Right hindlimb (tissue), 1 donor: Measurements from ENCODE around the gene COL5A1.
A peak's percentile ranks its signal among the peaks of the same experiment; 100 is the strongest.
"Not testable (repeated sequence)": the region's sequence is repeated elsewhere in the genome, so short reads cannot be mapped to it uniquely, and the experiment has no call there.

Experiments used
- DNase-seq: peaks from one replicate; pipeline ENCODE4 v3.0.0-alpha.2; 2018

COL5A1 gene

DNA sequence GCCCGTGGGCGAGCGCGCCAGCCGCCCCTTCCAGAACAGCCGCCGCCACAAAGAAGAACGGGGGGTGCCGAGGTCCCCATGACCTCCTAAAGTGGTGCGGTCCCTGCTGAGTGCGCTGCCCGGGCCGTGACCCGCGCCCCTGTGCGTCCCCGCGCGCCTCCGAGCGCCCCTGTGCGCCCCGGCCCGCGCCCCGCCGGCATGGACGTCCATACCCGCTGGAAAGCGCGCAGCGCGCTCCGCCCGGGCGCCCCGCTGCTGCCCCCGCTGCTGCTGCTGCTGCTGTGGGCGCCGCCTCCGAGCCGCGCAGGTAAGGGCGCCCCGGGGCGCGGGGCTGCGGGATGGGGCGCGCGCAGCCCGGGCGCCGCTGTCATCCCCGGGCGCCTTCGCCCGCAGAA lies 384 bp downstream of the COL5A1 start:
- DNase-seq = no peak

DNA sequence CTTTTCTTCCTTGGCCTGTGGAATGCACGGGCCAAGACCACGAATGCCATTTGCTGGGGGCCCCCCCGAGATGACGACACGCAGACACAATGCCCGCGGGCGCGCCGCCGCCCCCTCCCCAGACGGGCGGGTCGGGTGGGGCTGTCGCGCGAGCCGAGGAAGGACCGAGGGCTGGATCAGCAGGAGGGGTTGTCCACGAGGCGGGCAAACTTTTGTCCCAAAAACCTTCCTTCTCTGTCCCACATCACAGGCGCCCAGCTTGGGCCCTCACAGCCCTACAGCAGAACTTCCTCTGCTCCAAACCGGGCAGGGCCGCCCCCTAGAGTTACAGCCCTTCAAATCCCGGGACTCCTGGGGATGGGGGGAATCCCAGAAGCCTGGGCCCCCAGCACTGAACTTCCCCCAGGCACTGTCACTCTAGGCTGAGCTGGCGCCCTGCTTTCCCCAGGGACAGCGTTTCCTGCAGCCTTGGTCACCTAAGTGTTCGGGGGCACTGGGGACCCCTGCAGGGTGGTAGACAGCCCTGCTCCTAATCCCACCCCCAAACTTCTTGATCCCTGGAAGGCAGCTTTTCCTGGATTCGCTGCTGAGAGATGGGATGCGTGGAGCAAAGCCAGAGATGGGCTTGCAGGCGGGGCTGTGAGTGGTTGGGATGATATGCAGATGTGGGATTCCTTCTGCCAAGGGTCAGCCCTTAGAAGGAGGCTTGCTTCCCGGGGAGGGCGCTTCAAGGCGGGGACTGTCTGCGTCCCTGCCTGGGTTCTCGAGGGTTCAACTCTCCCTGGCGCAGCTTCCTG lies 980 bp downstream of the COL5A1 start:
- peak; percentile 85 for DNase-seq

DNA sequence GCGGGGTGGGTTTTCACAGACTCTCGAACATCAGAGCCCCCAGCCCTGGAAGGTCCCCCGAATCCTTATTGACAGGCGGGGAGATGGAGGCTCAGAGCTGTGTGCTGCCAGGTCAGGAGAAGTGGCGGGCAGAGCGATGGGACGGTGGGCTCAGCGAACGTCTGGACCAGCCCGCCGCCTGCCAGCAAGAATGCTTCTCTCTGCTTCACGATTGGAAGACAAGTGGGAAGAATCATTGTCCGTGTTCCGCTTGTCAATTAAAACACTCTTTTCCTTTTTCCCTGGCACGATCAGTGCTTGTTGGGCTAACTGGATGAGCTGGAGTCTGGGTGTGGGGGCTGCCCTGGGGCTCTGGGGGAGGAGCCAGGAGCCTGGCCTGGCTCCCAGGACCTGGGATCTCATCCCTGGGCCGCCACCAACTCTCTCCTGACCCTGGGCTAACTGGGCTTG lies 1.6 kb downstream of the COL5A1 start:
- peak; percentile 68 for DNase-seq

DNA sequence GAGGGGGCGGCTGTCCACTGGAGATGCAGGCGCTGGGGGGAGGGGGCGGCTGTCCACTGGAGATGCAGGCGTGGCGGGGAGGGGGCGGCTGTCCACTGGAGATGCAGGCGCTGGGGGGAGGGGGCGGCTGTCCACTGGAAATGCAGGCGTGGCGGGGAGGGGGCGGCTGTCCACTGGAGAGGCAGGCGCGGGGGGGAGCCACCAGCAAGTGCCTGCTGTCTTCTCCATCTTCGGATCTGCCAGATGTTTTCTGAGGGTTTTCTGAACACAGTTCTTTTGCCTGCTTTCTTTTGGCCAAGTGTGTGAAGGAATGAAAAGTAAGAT lies 2.8 kb downstream of the COL5A1 start:
- not testable (repeated sequence) for DNase-seq

DNA sequence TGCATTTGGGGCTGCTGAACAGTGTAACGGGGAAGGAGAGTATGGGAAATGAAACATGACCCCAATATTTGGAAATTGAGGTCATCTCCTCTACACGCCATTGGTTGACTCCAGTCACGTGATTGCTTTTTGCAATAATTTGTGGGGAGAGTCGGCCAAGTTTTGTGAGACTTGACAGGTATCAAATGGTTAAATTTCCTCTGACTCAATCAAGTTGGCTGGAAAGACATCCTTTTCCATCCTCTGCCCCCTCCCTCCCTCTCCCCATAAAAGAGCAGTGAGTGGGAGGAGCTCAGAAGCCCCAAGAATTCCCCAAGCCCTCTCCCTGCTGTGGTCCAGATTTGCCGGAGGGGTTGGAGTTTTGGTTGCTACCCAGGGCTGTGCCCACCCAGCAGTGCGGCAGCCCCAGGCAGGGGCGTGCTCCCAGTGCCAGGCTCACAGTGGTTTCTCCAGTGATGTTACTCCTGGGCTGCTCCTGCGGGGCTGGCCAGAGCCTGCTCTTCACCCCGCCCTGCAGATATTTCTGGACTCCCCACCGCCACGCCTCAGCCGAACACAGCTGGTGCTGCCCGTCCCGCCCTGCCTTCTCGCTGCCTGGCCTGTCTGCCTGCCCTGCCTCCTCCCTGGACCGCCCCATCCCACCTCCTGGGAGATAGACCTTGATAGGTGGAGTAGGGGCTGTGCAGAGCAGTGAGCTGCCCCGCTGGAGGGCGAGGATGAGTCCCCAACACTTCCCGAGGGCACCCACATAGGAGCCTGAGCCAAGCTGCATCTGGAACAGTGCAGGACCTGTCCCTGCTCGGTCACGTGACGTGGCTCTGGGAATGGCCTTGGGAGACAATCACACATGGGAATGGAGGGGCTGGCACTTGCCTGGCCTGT lies 3.4 kb downstream of the COL5A1 start:
- peak; percentile 94 for DNase-seq

DNA sequence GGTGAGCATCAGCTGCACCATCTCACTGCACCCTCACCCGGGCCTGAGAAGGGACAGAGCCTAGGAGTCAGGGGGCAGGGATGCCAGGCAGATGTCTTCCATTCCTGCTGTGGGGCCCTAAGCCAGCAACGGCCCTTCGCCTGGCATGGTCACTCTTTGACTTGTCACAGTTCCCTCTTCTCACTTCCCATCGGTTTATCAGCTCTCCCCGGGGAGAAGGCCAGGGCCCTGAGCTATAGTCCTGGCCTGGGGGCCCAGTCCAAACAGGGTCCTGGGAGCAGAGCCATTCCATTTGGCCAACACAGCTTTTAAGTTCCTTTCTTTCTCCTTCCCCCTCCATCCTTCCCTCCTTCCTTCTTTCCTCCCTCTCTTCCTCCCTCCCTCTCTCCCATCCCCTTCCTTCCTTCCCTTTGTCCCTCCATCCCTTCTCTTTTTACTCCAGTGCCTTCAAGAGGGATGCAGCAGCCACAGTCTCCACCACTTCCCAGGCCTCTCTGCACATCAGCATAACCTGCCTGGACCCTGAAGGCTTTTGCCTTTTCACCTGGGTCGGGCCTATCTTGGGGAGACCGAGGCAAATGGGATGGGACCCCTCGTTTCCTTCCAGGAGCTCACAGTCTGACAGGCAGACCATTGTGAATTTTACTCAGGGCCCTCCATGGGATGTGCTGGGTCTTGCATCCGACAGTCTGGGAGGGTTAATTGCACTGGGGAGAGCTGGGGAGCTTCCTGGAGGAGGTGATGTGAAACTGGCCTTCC lies 4.2 kb downstream of the COL5A1 start:
- DNase-seq = no peak

DNA sequence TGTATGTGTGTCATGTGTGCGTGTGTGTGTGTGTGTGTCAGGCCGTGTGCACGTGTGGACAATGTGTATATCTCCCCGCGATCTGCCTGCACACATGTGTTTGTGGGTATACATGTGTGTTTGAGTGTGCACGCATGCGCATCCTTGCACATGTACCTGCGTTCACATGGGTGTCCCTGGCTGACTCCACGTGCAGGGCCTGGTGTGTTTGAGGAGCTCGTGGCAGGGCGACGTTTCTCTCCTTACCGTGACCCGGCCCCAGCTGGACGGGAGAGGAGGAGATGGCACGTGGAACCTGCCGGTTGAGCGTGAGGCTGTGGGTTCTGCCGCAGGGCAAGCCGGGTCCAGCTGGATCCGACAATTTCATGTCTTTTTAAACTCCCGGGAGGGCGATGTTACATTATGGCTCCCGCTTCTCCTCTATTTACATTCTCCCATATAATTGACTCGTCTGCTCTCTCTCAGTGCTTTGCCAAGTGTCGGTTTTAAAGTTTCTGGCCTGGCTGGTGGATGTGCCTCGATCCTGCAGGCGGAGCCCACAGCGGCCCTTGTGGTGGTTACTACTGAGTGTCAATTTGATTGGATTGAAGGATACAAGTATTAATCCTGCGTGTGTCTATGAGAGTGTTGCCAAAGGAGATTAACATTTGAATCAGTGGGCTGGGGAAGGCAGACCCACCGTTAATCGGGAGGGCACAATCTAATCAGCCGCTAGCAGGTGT lies 5.9 kb downstream of the COL5A1 start:
- no peak for DNase-seq

DNA sequence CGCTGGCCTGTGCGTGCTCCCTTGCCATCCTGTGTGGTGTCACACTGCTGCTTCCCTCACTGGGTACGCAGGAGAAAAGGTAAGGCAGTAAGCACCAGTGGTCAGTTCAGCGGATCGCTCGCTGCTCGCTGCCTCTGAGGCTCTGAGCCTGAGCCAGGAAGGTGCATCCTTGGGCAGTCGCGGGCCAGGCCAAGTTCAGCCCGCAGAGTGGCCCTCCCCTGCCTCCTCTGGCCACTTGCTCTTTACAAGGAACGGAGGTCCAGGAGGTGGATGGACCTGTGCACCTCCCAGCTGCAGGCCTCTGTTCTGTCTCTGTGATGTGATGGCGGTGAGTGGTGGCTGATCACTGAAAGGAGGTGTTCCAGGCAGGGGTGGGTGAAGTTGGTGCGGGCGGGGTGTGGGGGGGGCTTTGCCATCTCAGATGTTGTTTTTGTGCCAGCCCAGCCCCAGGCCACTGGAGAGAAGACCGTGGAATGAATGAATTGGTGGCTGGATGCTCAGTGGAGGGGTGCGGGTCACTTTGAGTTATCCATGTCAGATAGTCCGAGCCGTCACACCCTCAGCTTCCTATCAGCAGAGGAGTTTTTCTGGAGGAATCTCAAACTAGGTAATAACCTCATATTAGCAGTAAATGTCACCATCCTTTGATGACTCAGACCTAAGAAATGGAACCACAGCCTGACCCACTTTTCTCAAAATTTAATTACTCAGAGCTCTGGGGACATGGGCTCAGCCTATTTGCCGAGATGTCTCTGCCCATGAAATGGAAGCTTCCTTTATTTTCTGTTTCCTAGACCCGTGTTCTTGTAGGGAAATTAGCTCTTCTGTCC lies 7.3 kb downstream of the COL5A1 start:
- DNase-seq = no peak

DNA sequence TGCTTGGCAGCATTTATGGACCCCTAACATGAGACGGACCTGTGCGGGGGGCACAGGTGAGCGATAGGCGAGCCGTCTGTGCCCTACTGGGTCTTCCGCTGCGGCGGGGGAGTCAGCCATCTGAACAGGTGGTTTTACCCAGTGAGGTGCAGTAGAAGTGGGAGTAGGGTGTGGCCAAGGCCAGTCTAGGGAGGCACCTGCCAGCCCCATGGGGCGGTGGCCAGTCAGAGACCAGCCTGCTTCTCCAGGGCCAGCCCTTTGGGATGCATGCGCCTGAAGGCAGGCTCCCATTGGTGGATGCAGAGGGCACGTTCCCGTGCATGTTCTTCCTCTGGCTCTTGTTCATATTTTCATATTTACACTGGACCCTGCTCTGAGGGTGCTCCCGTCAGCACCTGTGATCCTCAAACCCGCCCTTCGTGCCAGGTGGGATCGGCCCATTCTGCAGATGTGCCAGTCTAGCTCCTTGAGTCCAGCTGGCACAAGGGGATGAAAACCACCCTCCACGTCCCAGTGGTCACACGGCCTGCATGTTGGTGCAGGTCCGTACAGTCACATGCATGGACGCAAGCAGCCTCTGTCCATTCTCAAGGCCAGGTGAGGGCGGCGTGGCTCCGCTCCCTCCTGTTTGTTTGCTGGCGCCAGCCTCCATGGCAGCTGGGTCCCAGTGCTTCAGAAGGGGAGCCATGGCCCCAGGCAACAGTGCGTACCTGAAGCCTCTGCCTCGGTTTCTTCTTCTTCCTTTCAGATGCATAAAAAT lies 9.0 kb downstream of the COL5A1 start:
- DNase-seq = no peak

DNA sequence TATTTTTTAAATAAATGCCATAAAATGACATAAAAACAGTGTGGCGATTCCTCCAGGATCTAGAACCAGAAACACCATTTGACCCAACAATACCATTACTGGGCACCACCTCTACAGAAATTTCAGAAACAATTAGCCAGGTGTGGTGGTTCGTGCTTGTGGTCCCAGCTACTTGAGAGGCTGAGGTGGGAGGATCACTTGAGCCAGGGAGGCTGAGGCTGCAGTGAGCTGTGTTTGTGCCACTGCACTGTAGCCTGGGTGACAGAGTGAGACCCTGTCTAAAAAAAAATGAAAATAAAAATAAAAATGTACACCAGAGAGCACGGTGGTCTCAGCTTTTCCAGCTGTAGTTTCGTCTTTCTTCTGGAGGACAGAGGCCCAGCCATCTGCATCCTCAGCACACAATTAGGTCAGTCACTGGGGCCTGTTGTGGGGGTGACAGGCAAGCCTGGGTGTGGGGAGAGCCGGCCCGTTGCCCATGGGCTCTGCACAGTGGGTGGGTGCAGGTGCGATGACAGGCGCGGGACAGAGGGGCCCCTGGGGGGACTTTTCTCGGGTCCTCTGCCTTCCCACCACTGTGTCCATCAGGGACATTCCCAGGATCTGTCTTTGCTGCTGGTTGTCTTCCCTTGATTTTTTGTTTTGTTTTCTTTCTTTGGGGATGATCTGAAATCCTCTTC lies 9.8 kb downstream of the COL5A1 start:
- no peak for DNase-seq

DNA sequence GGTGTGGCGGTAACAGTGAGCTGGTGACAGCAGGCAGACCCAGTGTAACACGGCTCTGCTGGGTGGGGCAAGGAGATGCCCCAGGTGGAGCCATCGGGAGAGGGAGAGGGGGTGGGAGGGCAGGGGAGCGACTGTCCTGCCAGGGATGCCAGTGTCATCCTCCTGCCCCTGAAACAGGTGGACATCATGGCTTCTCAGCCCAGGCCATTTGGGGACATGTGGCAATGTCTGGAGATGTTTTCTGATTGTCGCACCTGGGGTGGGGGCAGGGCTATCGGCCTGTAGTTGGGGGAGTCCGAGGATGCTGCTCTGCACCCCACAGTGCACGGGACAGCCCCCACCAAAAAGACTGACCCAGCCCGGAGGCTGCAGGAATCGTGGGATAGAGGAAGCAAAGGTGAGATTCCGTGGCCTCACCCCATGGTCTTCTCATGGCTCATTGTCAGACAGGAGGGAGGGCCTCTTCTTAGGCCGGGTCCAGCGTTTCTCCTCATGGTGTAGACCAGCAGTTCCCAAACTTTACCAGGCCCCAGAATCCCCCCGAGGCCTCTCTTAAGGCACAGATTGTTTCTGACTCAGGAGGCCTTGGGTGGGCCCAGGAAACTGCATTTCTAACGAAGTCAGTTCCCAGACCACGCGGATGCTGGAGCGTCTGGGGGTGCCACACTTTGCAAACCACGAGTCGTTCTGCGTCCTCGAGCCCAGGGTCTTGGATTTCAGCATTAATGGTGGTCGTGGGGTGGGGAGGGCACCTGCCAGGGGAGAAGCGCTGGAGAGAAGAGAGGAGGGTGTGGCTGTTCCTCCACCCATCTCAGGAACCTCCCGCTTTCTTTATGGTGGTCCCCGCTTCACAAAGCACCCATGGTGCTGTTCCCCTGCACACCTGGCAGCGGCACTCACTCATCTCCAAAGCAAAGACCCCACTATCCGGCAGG lies 11.0 kb downstream of the COL5A1 start:
- DNase-seq = no peak

DNA sequence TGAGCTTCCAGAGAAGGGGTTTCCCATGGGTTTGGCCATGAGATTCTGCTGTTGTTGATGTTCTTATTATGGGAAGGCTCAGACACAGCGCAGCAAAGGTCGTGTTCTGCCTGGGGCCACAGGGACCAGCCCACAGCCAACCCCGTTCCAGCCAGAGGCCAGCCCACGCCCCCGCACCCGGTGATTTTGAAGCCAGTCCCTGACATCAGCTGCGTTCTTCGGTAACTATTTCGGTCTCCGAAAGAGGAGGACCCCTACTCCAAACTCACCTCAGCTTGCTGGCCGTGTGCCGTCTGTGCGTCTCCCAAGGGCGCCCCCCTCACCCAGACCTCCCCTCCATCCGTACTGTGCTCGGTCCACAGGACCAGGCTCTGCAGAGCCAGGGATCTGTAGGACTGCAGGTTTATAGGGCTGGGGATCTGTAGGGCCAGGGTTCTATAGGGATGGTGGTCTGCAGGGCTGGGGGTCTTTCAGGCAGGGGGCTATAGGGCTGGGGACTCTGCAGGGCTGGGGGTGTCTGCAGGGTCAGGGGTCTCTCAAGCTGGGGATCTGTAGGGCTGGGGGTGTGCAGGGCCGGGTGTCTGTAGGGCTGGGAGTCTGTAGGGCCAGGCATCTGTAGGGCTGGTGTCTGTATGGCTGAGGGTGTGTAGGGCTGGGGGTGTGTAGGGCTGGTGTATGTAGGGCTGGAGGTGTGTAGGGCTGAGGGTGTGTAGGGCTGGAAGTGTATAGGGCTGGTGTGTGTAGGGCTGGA lies 11.8 kb downstream of the COL5A1 start:
- no peak for DNase-seq

DNA sequence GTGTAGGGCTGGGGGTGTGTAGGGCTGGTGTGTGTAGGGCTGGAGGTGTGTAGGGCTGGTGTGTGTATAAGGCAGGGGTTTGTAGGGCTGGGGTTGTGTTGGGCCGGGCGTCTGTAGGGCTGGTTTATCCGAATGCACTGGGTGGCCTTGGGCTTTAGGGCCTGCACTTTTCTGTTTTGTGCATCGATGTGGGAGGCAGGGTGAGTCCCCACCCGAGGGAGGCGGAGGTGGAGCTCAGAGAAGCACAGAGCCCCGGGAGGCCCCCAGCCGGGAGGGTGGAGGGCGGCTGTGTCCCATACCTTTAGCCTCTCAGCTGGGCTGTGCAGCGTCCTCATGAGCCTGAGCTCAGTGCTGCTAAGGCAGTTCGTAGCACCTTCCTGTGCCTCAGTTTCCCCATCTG lies 13.5 kb downstream of the COL5A1 start:
- no peak for DNase-seq

DNA sequence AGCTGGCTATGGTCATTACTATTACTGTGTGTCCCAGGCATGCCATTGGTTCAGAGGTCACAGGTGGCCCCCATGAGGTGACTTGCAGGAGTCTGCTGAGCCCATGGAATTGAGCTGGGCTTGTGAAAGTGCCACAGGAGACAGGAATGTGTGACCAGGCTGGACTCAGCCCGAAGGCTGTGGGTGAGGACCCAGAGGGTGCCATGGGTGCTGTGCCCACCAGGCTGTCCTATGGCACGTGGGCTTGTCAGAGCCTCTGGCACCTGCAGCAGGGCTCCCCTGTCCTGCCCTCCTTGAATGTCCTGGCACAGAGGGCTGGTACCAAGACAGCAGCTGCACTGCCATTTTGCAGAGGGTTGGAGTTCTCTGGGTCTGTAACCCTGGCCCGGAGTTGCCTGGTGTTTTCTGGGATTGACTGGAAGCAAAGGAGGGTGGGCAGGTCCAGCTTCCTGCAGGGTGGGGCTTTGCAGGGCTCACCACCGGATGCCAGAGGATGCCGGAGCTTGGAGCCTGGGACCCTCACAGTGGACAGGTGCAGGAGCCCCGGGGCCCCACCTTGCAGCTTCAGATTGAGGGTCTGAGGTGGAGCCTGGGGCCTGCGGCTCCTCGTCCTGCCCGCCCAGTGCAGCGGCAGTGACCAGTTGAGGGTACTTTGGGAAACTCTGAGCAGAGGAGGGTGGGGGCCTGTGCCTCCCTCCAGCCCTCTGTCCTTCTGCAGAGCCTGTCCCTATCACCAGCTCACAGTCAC lies 14.2 kb downstream of the COL5A1 start:
- DNase-seq = no peak

DNA sequence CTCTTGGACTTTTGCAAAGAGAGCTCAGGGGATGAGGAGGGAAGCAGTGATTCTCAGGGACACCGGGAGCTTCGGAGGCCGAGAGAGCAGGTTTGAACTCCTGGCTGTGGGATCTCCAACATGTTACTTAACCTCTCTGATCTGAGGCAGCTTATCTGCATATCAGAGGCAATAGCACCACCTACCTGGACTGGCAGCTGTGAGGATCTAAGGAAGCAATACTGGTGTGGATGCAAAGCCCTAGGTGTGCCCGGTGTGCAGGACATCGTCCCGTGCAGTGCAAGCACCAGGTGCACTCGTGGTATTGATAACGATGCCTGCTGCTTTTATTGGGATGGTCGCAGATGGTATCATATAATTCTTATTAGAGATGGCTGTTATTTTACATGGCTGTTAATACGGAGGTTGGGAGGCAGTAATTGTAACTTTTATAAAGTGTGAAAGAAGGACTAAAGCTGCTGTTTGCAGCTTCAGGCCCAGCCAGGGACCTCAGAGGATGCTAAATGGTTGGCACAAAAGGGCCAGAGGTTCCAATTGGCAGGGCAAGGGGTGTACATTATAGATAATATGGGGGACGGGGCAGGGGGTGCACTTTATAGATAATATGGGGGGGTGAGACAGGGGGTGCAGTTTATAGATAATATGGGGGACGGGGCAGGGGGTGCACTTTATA lies 14.9 kb downstream of the COL5A1 start:
- no peak for DNase-seq

DNA sequence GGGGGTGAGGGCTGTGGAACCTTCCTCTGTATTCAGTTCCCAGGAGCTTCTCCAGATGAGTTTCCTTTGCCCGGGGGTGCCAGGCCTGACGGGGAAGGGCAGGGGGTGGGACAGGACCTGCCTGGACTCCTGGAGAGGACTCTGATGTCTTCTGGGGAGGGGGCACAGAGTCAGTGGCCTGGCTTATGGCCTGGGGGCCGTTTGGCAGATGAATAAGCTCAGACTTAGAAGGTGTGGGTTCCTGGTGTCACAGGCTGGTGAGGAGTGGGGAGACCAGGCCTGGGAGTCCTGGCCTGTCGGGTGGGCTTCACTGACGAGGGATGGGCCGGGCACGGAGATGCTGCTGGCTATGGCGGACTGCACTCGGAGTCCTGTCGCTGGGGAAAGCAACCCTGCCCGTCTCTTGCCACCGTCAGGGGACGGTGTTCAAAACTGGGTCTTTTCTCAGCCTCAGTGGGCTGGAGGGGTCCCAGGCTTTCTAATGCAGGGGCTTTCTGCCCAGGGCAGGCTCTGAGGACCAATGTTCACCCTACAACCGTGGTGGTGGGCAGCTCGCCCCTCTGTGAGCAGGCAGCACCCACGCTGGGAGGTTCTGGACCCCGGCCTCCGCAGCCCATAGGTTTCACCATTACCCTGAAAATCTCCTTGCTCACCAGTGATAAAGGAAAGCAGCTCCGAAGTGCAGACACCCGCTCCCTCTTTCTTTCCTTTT lies 16.2 kb downstream of the COL5A1 start:
- DNase-seq = no peak
